MCF 10A (cell line): Measurements from ENCODE around the gene OR52I2. TPM values are rescaled to one million over a fixed set of nuclear protein-coding genes. Genes with fewer than 3 reads are reported as not detected.

Source experiments
- BruUV-seq: library from RNA; stranded (reverse); fragments of 400-500 nt; replicated peaks from 2 replicates; lab custom pipeline; 2021; lab: Mats Ljungman, UMichigan
- CTCF ChIA-PET: fragments of 300-600 bp; sonication (Branson Sonifier 250); formaldehyde crosslinking; extraction: SDS; loops from one replicate; lab custom pipeline; 2021; ENCODE audit warnings: antibody characterized with exemption, inconsistent platforms; lab: Yijun Ruan, JAX
- POLR2A ChIA-PET: fragments of 300-600, 350-650 bp; sonication (Branson Sonifier 250); formaldehyde crosslinking; extraction: SDS; loops from one replicate; lab custom pipeline; 2020; ENCODE audit warnings: antibody characterized with exemption, inconsistent platforms; lab: Yijun Ruan, JAX
- DNase-seq: peaks from one replicate; pipeline ENCODE4 v3.0.0-alpha.2; 2018; ENCODE audit not compliant: unreplicated experiment
- H3K27ac Mint-ChIP-seq: one replicate; pipeline ENCODE4 v1.8.0; 2022; ENCODE audit warnings: mild to moderate bottlenecking, low read depth, mixed read lengths; ENCODE audit not compliant: unreplicated experiment
- H3K27me3 Mint-ChIP-seq: one replicate; pipeline ENCODE4 v1.8.0; 2022; ENCODE audit warnings: mixed read lengths; ENCODE audit not compliant: insufficient read depth, unreplicated experiment
- H3K36me3 Mint-ChIP-seq: one replicate; pipeline ENCODE4 v1.8.0; 2022; ENCODE audit warnings: mild to moderate bottlenecking, moderate library complexity, mixed read lengths; ENCODE audit not compliant: insufficient read depth, unreplicated experiment
- H3K4me1 Mint-ChIP-seq: one replicate; pipeline ENCODE4 v1.8.0; 2022; ENCODE audit warnings: mixed read lengths; ENCODE audit not compliant: insufficient read depth, unreplicated experiment
- H3K4me3 Mint-ChIP-seq: one replicate; pipeline ENCODE4 v1.8.0; 2022; ENCODE audit warnings: mild to moderate bottlenecking, moderate library complexity, mixed read lengths; ENCODE audit not compliant: unreplicated experiment
- H3K9me3 Mint-ChIP-seq: one replicate; pipeline ENCODE4 v1.8.0; 2022; ENCODE audit warnings: mixed read lengths; ENCODE audit not compliant: unreplicated experiment
- CTCF ChIP-seq: fragments of 200-600 bp; IDR thresholded peaks from one replicate; pipeline ENCODE4 v1.8.0; 2022; ENCODE audit warnings: antibody characterized with exemption, mild to moderate bottlenecking; ENCODE audit not compliant: unreplicated experiment
- intact Hi-C: fragments of 100-400 bp; cut with micrococcal nuclease; formaldehyde crosslinking; loops from 2 replicates; pipeline ENCODE4 v1.14.1; 2022
- total RNA-seq: library from RNA; stranded (reverse); gene quantifications from 2 replicates; pipeline ENCODE4 v1.2.3, GENCODE V29; 2022

The OR52I2 gene
- total RNA-seq, 1 experiment from 2014 or later = not detected

- no peak for TF ChIP-seq CTCF
- intact Hi-C loops = loop anchor here (2.0 kb wide), 1 partner anchor 191 kb away; no protein-coding TSS in a partner anchor
- POLR2A ChIA-PET = no interaction called here
- no peaks in the 10 kb centered on the region for H3K9me3 Mint-ChIP-seq
- DNase-seq = no peak
- CTCF ChIA-PET = interaction anchor here (0.5 to 4.5 kb wide), 47 partner anchors 9 to 644 kb away, joined by 3 to 122 read pairs (median 4); partner anchors contain the start of gene TRIM68
- BruUV-seq = no TSS peak
- no peaks in the 10 kb centered on the region for H3K36me3 Mint-ChIP-seq
- H3K4me3 Mint-ChIP-seq = no peak overlapping the region
- no peak overlapping the region for H3K27ac Mint-ChIP-seq
- H3K27me3 Mint-ChIP-seq = peaks cover 2% of the 10 kb centered on the region
- no peaks in the 10 kb centered on the region for H3K4me1 Mint-ChIP-seq
Measured at GRCh38 chr11:4636136-4636535, 54.6 kb downstream of the OR52I2 start.

- no TSS peak for BruUV-seq
- CTCF ChIA-PET = interaction anchor here (0.5 to 4.5 kb wide), 72 partner anchors 8 to 1987 kb away, joined by 3 to 122 read pairs (median 4); partner anchors contain the start of genes OR52N2, OR52R1 and TRIM68
- TF ChIP-seq CTCF = peak; percentile 81
- no peaks in the 10 kb centered on the region for H3K4me1 Mint-ChIP-seq
- intact Hi-C loops = loop anchor here (1.0 to 2.0 kb wide), 2 partner anchors 190 to 367 kb away; no protein-coding TSS in a partner anchor
- peak; percentile 65 for DNase-seq
- no peaks in the 10 kb centered on the region for H3K36me3 Mint-ChIP-seq
- H3K4me3 Mint-ChIP-seq = no peak within 1 kb of the TSS
- H3K27me3 Mint-ChIP-seq = no peaks in the 10 kb centered on the region
- POLR2A ChIA-PET = no interaction called here
- H3K27ac Mint-ChIP-seq = no peak within 1 kb of the TSS
- no peaks in the 10 kb centered on the region for H3K9me3 Mint-ChIP-seq
Measured at GRCh38 chr11:4636962-4637661, 55.6 kb downstream of the OR52I2 start, which contains the start of gene OR51D1. OR51D1 (plus strand) TSS chr11:4637477; CDS start chr11:4639791, 2,314 bp downstream.

- Mint-ChIP-seq H3K9me3 (no peaks in the 10 kb centered on the region), H3K36me3 (no peaks in the 10 kb centered on the region), H3K27me3 (no peaks in the 10 kb centered on the region), H3K4me3 (no peak overlapping the region), H3K4me1 (no peaks in the 10 kb centered on the region), H3K27ac (no peak overlapping the region)
- intact Hi-C loops = loop anchor here (1.0 to 2.0 kb wide), 2 partner anchors 189 to 367 kb away; no protein-coding TSS in a partner anchor
- ChIA-PET POLR2A (no interaction called here), CTCF (interaction anchor here (0.5 to 4.5 kb wide), 59 partner anchors 8 to 1988 kb away, joined by 3 to 122 read pairs (median 4); partner anchors contain the start of genes OR52N2, OR52R1 and TRIM68)
- TF ChIP-seq CTCF = no peak
- no TSS peak for BruUV-seq
- no peak for DNase-seq
Measured at GRCh38 chr11:4637662-4638047, 56.1 kb downstream of the OR52I2 start.

- POLR2A ChIA-PET = no interaction called here
- intact Hi-C loops = no loop called here
- CTCF ChIA-PET = interaction anchor here (0.7 to 4.5 kb wide), 3 partner anchors 11 to 365 kb away, joined by 3 to 69 read pairs (median 4); no protein-coding TSS in a partner anchor
- H3K4me3 Mint-ChIP-seq = no peak overlapping the region
- no peak for DNase-seq
- H3K4me1 Mint-ChIP-seq = no peaks in the 10 kb centered on the region
- H3K27ac Mint-ChIP-seq = no peak overlapping the region
- BruUV-seq = no TSS peak
- peaks cover 7% of the 10 kb centered on the region for H3K27me3 Mint-ChIP-seq
- TF ChIP-seq CTCF = no peak
- no peaks in the 10 kb centered on the region for H3K9me3 Mint-ChIP-seq
- H3K36me3 Mint-ChIP-seq = no peaks in the 10 kb centered on the region
Measured at GRCh38 chr11:4639931-4640330, 58.4 kb downstream of the OR52I2 start.
